H1 (cell line): Measurements from ENCODE around the gene LIN28B. TPM values are rescaled to one million over a fixed set of nuclear protein-coding genes. Genes with fewer than 3 reads are reported as not detected.

Experiments
- CTCF ChIA-PET: fragments of 300-600 bp; sonication (Branson Sonifier 250); formaldehyde crosslinking; loops from one replicate; lab custom pipeline; 2021; ENCODE audit not compliant: partially characterized antibody; lab: Charles Lee
- POLR2A ChIA-PET: fragments of 300-600 bp; sonication (Branson Sonifier 250); formaldehyde crosslinking; loops from one replicate; lab custom pipeline; 2021; ENCODE audit warnings: inconsistent platforms; ENCODE audit not compliant: partially characterized antibody; lab: Charles Lee
- DNase-seq, 2 experiments: peaks; one replicate each; pipeline versions ENCODE4 v3.0.0 to v3.0.0-alpha.2; 2010 to 2022; ENCODE audit warnings: low spot score in 2 of 2, low read depth in 1 of 2, mixed read lengths in 1 of 2
- FAIRE-seq: peaks from 2 replicates; lab custom pipeline; 2011; peaks lifted over from hg19 to GRCh38; lab: Jason Lieb, UNC
- H2AFZ ChIP-seq: 2 replicates; pipeline ENCODE4 v1.8.1; 2012; ENCODE audit warnings: low read length, inconsistent platforms
- H2AK5ac ChIP-seq: 2 replicates; pipeline ENCODE4 v1.6.1; 2013; ENCODE audit warnings: low read depth, low read length
- H2BK120ac ChIP-seq: replicated peaks from 2 replicates; pipeline ENCODE3; 2013; ENCODE audit warnings: low read depth, low read length, inconsistent platforms
- H2BK12ac ChIP-seq: 2 replicates; pipeline ENCODE4 v1.6.1; 2013; ENCODE audit warnings: low read depth, low read length
- H2BK15ac ChIP-seq: 2 replicates; pipeline ENCODE4 v1.6.1; 2013; ENCODE audit warnings: low read length
- H2BK20ac ChIP-seq: 2 replicates; pipeline ENCODE4 v1.6.1; 2013; ENCODE audit warnings: low read length
- H2BK5ac ChIP-seq: 2 replicates; pipeline ENCODE4 v1.6.1; 2013; ENCODE audit warnings: low read depth, low read length
- H3K14ac ChIP-seq: 2 replicates; pipeline ENCODE4 v1.6.1; 2013; ENCODE audit warnings: inconsistent platforms; ENCODE audit not compliant: insufficient read length
- H3K18ac ChIP-seq: 2 replicates; pipeline ENCODE4 v1.6.1; 2013; ENCODE audit warnings: low read length; ENCODE audit errors: extremely low read depth
- H3K23ac ChIP-seq: 2 replicates; pipeline ENCODE4 v1.6.1; 2013; ENCODE audit warnings: inconsistent platforms; ENCODE audit not compliant: insufficient read length
- H3K23me2 ChIP-seq: 2 replicates; pipeline ENCODE4 v1.6.1; 2013; ENCODE audit warnings: low read depth, low read length
- H3K27ac ChIP-seq: 2 replicates; pipeline ENCODE4 v1.6.1; 2011; ENCODE audit warnings: low read depth, low read length, inconsistent platforms
- H3K27me3 ChIP-seq, 4 experiments: replicated peaks in 1 of 4; 1 replicate in 1 of 4; 2 replicates in 3 of 4; pipeline versions ENCODE4 v1.6.1 to v1.8.1; 2011 to 2013; ENCODE audit warnings: low read length in 3 of 4, mild to moderate bottlenecking in 3 of 4, inconsistent platforms in 2 of 4, mixed read lengths in 2 of 4, moderate library complexity in 1 of 4; ENCODE audit not compliant: control insufficient read depth in 3 of 4, insufficient read depth in 3 of 4; ENCODE audit errors: extremely low read depth in 1 of 4
- H3K36me3 ChIP-seq, 4 experiments: 2 replicates each; pipeline versions ENCODE4 v1.6.1 to v1.8.1; 2011 to 2013; ENCODE audit warnings: mild to moderate bottlenecking in 4 of 4, low read length in 3 of 4, moderate library complexity in 2 of 4, control low read depth in 1 of 4, inconsistent platforms in 1 of 4; ENCODE audit not compliant: insufficient read depth in 4 of 4, control insufficient read depth in 2 of 4
- H3K4ac ChIP-seq: replicated peaks from 2 replicates; pipeline ENCODE3; 2013; ENCODE audit warnings: low read length, low read depth, mixed read lengths, inconsistent platforms; ENCODE audit not compliant: insufficient read length
- H3K4me1 ChIP-seq, 4 experiments: replicated peaks in 1 of 4; 1 replicate in 1 of 4; 2 replicates in 3 of 4; pipeline versions ENCODE4 v1.6.1 to v1.8.1; 2011 to 2013; ENCODE audit warnings: low read length in 3 of 4, inconsistent platforms in 2 of 4, mixed read lengths in 1 of 4; ENCODE audit not compliant: insufficient read depth in 4 of 4, control insufficient read depth in 3 of 4
- H3K4me2 ChIP-seq, 2 experiments: 2 replicates each; pipeline versions ENCODE4 v1.6.1 to v1.8.1; 2011 to 2013; ENCODE audit warnings: low read depth in 2 of 2, low read length in 2 of 2, control low read depth in 1 of 2, inconsistent platforms in 1 of 2, mild to moderate bottlenecking in 1 of 2; ENCODE audit not compliant: insufficient read depth in 1 of 2
- H3K4me3 ChIP-seq, 4 experiments: fragments of 200-600, 300-600 bp in 1 of 4; sonication (generic), shearing (Covaris generic), sonication (Bioruptor Twin) in 1 of 4; 2 replicates each; pipeline versions ENCODE4 v1.5.1 to v1.8.1; 2011 to 2016; ENCODE audit warnings: low read length in 4 of 4, low read depth in 3 of 4, control low read depth in 2 of 4, inconsistent platforms in 2 of 4, mild to moderate bottlenecking in 2 of 4, mixed read lengths in 1 of 4, moderate library complexity in 1 of 4; ENCODE audit not compliant: insufficient read depth in 2 of 4; ENCODE audit errors: extremely low read depth in 1 of 4
- H3K56ac ChIP-seq: replicated peaks from 2 replicates; pipeline ENCODE3; 2013; ENCODE audit warnings: low read depth, mild to moderate bottlenecking, mixed read lengths, low read length, inconsistent platforms; ENCODE audit not compliant: insufficient read length
- H3K79me1 ChIP-seq: 2 replicates; pipeline ENCODE4 v1.6.1; 2013; ENCODE audit warnings: low read depth, low read length, control low read depth
- H3K79me2 ChIP-seq, 2 experiments: 2 replicates each; pipeline versions ENCODE4 v1.6.1 to v1.8.1; 2012 to 2013; ENCODE audit warnings: low read length in 2 of 2, mild to moderate bottlenecking in 2 of 2, inconsistent platforms in 1 of 2; ENCODE audit not compliant: insufficient read depth in 2 of 2, control insufficient read depth in 1 of 2
- H3K9ac ChIP-seq, 4 experiments: replicated peaks in 1 of 4; 1 replicate in 1 of 4; 2 replicates in 3 of 4; pipeline versions ENCODE4 v1.6.1 to v1.8.1; 2011 to 2013; ENCODE audit warnings: low read depth in 3 of 4, low read length in 3 of 4, control low read depth in 2 of 4, mild to moderate bottlenecking in 2 of 4, moderate library complexity in 2 of 4, inconsistent platforms in 1 of 4; ENCODE audit errors: extremely low read depth in 1 of 4
- H3K9me3 ChIP-seq, 2 experiments: 2 replicates each; pipeline versions ENCODE4 v1.6.1 to v1.8.1; 2012 to 2013; ENCODE audit warnings: mild to moderate bottlenecking in 2 of 2, moderate library complexity in 2 of 2, control low read depth in 1 of 2, inconsistent platforms in 1 of 2, low read depth in 1 of 2, low read length in 1 of 2, mixed read lengths in 1 of 2; ENCODE audit not compliant: insufficient read depth in 2 of 2
- H4K20me1 ChIP-seq, 2 experiments: replicated peaks in 1 of 2; 2 replicates each; pipeline versions ENCODE3 to v1.8.1; 2011 to 2013; ENCODE audit warnings: inconsistent platforms in 2 of 2, low read length in 2 of 2, mild to moderate bottlenecking in 1 of 2; ENCODE audit not compliant: insufficient read depth in 2 of 2, control insufficient read depth in 1 of 2
- H4K5ac ChIP-seq: 2 replicates; pipeline ENCODE4 v1.6.1; 2013; ENCODE audit warnings: low read length, low read depth, mixed read lengths, inconsistent platforms; ENCODE audit not compliant: insufficient read length
- H4K8ac ChIP-seq: 2 replicates; pipeline ENCODE4 v1.8.0; 2013; ENCODE audit warnings: mild to moderate bottlenecking, moderate library complexity, low read length, inconsistent platforms; ENCODE audit not compliant: insufficient read depth; ENCODE audit errors: extremely low read depth
- H4K91ac ChIP-seq: replicated peaks from 2 replicates; pipeline ENCODE3; 2013; ENCODE audit warnings: low read length, mixed read lengths, inconsistent platforms; ENCODE audit not compliant: insufficient read length
- CEBPB ChIP-seq: IDR thresholded peaks from 2 replicates; pipeline ENCODE4 v1.6.1; 2012; ENCODE audit warnings: low read depth, low read length
- CHD1 ChIP-seq: IDR thresholded peaks from 2 replicates; pipeline ENCODE4 v1.6.1; 2012; ENCODE audit warnings: low read depth, low read length, improper control_type of control experiment
- CTBP2 ChIP-seq: IDR thresholded peaks from 2 replicates; pipeline ENCODE4 v1.7.0; 2011; ENCODE audit warnings: borderline replicate concordance, mild to moderate bottlenecking, moderate library complexity, mixed read lengths, low read length; ENCODE audit not compliant: insufficient read depth, insufficient read length
- CTCF ChIP-seq, 3 experiments: IDR thresholded peaks; 1 replicate in 2 of 3; 2 replicates in 1 of 3; pipeline versions ENCODE4 v1.5.1 to v1.6.1; 2011; ENCODE audit warnings: low read length in 3 of 3, mild to moderate bottlenecking in 3 of 3, inconsistent platforms in 2 of 3, low read depth in 1 of 3, moderate library complexity in 1 of 3; ENCODE audit not compliant: insufficient read depth in 1 of 3; ENCODE audit errors: control extremely low read depth in 1 of 3
- FOSL1 ChIP-seq: IDR thresholded peaks from 2 replicates; pipeline ENCODE4 v1.6.1; 2011; ENCODE audit warnings: mild to moderate bottlenecking, low read depth, low read length, moderate library complexity; ENCODE audit not compliant: insufficient read depth
- HDAC2 ChIP-seq, 2 experiments: fragments of 300-600 bp in 1 of 2; sonication (generic) in 1 of 2; IDR thresholded peaks; 2 replicates each; pipeline ENCODE4 v1.6.1; 2011 to 2012; ENCODE audit warnings: low read depth in 2 of 2, low read length in 2 of 2, mild to moderate bottlenecking in 2 of 2, moderate library complexity in 2 of 2, borderline replicate concordance in 1 of 2, inconsistent platforms in 1 of 2
- JUND ChIP-seq: IDR thresholded peaks from 2 replicates; pipeline ENCODE4 v1.6.1; 2011; ENCODE audit warnings: mild to moderate bottlenecking, improper control_type of control experiment, low read length
- MAFK ChIP-seq: IDR thresholded peaks from 2 replicates; pipeline ENCODE4 v1.6.1; 2012; ENCODE audit warnings: low read depth, mild to moderate bottlenecking, improper control_type of control experiment, low read length
- PHF8 ChIP-seq: fragments of 200-600 bp; sonication (generic); conservative IDR thresholded peaks from 2 replicates; pipeline ENCODE4 v1.7.1; 2012; ENCODE audit warnings: low read depth, mild to moderate bottlenecking, inconsistent platforms, low read length, moderate library complexity
- POLR2AphosphoS5 ChIP-seq: IDR thresholded peaks from 2 replicates; pipeline ENCODE4 v1.6.1; 2011; ENCODE audit warnings: low read depth, low read length
- RBBP5 ChIP-seq: IDR thresholded peaks from 2 replicates; pipeline ENCODE4 v1.7.1; 2012; ENCODE audit warnings: low read depth, mild to moderate bottlenecking, inconsistent platforms, low read length, moderate library complexity, borderline replicate concordance
- SP4 ChIP-seq: IDR thresholded peaks from 2 replicates; pipeline ENCODE4 v1.6.1; 2012; ENCODE audit warnings: low read length, inconsistent platforms
- WGBS, 2 experiments: shearing (Covaris generic) in 1 of 2; methylation state at CpG; one replicate each; pipeline versions ENCODE4 v1.1.6 to v1.1.7; 2013 to 2015; ENCODE audit warnings: low lambda C conversion rate in 2 of 2, mixed read lengths in 2 of 2, inconsistent platforms in 1 of 2, low coverage in 1 of 2, missing lambda C conversion rate in 1 of 2; ENCODE audit not compliant: insufficient replicate concordance in 2 of 2, insufficient coverage in 1 of 2, insufficient read length in 1 of 2; ENCODE audit errors: extremely low coverage in 1 of 2, missing lambda C conversion rate in 1 of 2; 5-methylcytosine and 5-hydroxymethylcytosine counted together
- polyA plus RNA-seq, 7 experiments: library from polyadenylated mRNA; depleted of rRNA in 3 of 7; stranded (reverse) in 5 of 7; unstranded in 2 of 7; fragments of >200 nt in 5 of 7; fragments of 200-250 nt in 2 of 7; gene quantifications; 1 replicate in 5 of 7; 2 replicates in 1 of 7; 4 replicates in 1 of 7; pipeline versions ENCODE4 v1.2.1 to v1.2.3, GENCODE V29; 2011 to 2013; ENCODE audit warnings: missing spikeins in 2 of 7, mixed read lengths in 2 of 7
- total RNA-seq: library from RNA; stranded (reverse); fragmentation: NEBNext Ultra II Directional; extraction: Animal tissue kit (Norgen Biotek cat#: 25700); gene quantifications from 2 replicates; pipeline ENCODE4 v1.2.1, GENCODE V29; 2021

Gene LIN28B
- total and polyA plus RNA-seq, 2 of the 8 experiments (the other 6 are each of a cell fraction or from before 2014, with no cell fraction given) = 27.4 to 94.7 TPM

GRCh38 chr6:105043979-105044378 is 87.1 kb downstream of the LIN28B start:
- no peaks in the 10 kb centered on the region for H3K9me3 ChIP-seq
- H2AK5ac ChIP-seq = no peak overlapping the region
- TF ChIP-seq CTBP2 = no peak
- no peak for TF ChIP-seq CEBPB
- no peak for TF ChIP-seq MAFK
- no peak for TF ChIP-seq CTCF (IDR thresholded peaks at IDR 0.05; ENCODE audit: control extremely low read depth in 1 of 3, insufficient read depth in 1 of 3, low read depth in 1 of 3, low read length in 3 of 3)
- TF ChIP-seq JUND = no peak
- TF ChIP-seq SP4 = no peak
- TF ChIP-seq CHD1 = no peak
- TF ChIP-seq HDAC2 (IDR thresholded peaks at IDR 0.05; ENCODE audit: borderline replicate concordance in 1 of 2, low read depth in 2 of 2, low read length in 2 of 2) = no peak
- TF ChIP-seq FOSL1 = no peak
- no peak for TF ChIP-seq RBBP5
- no peak for TF ChIP-seq POLR2AphosphoS5
- TF ChIP-seq PHF8 = no peak
- no peak overlapping the region for H2BK20ac ChIP-seq
- H3K4me2 ChIP-seq = no peak overlapping the region
- peaks cover 0 to 50% of the 10 kb centered on the region in 2 experiments; a peak in 3 of 4 replicates for H3K79me2 ChIP-seq
- no peak overlapping the region for H2BK12ac ChIP-seq
- ChIA-PET POLR2A (interaction anchor here (2.4 kb wide), 1 partner anchor 11 kb away, joined by 11 read pairs; no protein-coding TSS in a partner anchor), CTCF (interaction anchor here (1.3 kb wide), 1 partner anchor 44 kb away, joined by 3 read pairs; no protein-coding TSS in a partner anchor)
- no peaks in the 10 kb centered on the region for H3K27me3 ChIP-seq
- DNase-seq (no peak), FAIRE-seq (no peak)
- no peak overlapping the region for H2AFZ ChIP-seq
- no peaks in the 10 kb centered on the region for H4K20me1 ChIP-seq
- no peak overlapping the region for H4K5ac ChIP-seq
- H3K18ac ChIP-seq = no peak overlapping the region
- no peaks in the 10 kb centered on the region for H3K23me2 ChIP-seq
- no peak overlapping the region for H4K8ac ChIP-seq
- peaks cover 0 to 8% (median 4%) of the 10 kb centered on the region in 4 experiments; a peak in 4 of 8 replicates for H3K36me3 ChIP-seq
- no peak overlapping the region for H3K4ac ChIP-seq
- H3K4me3 ChIP-seq = no peak overlapping the region
- no peak overlapping the region for H2BK5ac ChIP-seq
- no peak overlapping the region for H3K56ac ChIP-seq
- no peak overlapping the region for H3K14ac ChIP-seq
- H2BK15ac ChIP-seq = no peak overlapping the region
- H3K23ac ChIP-seq = no peak overlapping the region
- no peaks in the 10 kb centered on the region for H3K79me1 ChIP-seq
- H2BK120ac ChIP-seq = no peak overlapping the region
- H3K27ac ChIP-seq = no peak overlapping the region
- H4K91ac ChIP-seq = no peak overlapping the region
- no peak overlapping the region for H3K9ac ChIP-seq
- WGBS, 2 experiments = 91% methylated on average over 2 of the region's 2 CpGs; no CpG with 5 or more reads in 1 of the 2 experiments
- H3K4me1 ChIP-seq = no peaks in the 10 kb centered on the region
